Ascending aorta (tissue), 2 donors: ENCODE results near the gene PAK2. TPM values are rescaled to one million over a fixed set of nuclear protein-coding genes. Genes with fewer than 3 reads are reported as not detected.

Experiments
- DNase-seq, 2 donors: peaks; one replicate each; pipeline ENCODE4 v3.0.0-alpha.2; 2019; ENCODE audit warnings: low spot score in 2 of 2
- H3K27ac ChIP-seq, 2 donors: fragments of 200-600 bp; sonication (generic); one replicate each; pipeline ENCODE4 v1.5.1; 2016 to 2017; ENCODE audit warnings: mild to moderate bottlenecking in 1 of 2
- H3K27me3 ChIP-seq: fragments of 200-600 bp; sonication (generic); one replicate; pipeline ENCODE4 v1.5.1; 2017
- H3K36me3 ChIP-seq, 2 donors: fragments of 200-600 bp; sonication (generic); one replicate each; pipeline ENCODE4 v1.5.1; 2016
- H3K4me1 ChIP-seq, 2 donors: fragments of 200-600 bp; sonication (generic); one replicate each; pipeline ENCODE4 v1.5.1; 2016 to 2017; ENCODE audit warnings: mild to moderate bottlenecking in 1 of 2
- H3K4me3 ChIP-seq, 2 donors: fragments of 200-600 bp; sonication (generic); one replicate each; pipeline ENCODE4 v1.5.1; 2016 to 2017; ENCODE audit warnings: mild to moderate bottlenecking in 1 of 2
- H3K9me3 ChIP-seq, 2 donors: fragments of 200-600 bp; sonication (generic); one replicate each; pipeline ENCODE4 v1.5.1; 2016
- intact Hi-C: fragments of 100-400 bp; cut with DNase I; formaldehyde crosslinking; loops from one replicate; pipeline ENCODE4 v1.15.1; 2023
- total RNA-seq: library from RNA; depleted of rRNA; stranded (reverse); fragments of >200 nt; gene quantifications from one replicate; pipeline ENCODE4 v1.1.0, GENCODE V29; 2016
- TF ChIP-seq, protein P1 (sequence below), 3 experiments: fragments of 200-600 bp in 2 of 3; fragments of 450-650 bp in 1 of 3; sonication (generic) in 2 of 3; IDR thresholded peaks; one replicate each; pipeline ENCODE4 v1.5.1; 2016 to 2019; ENCODE audit warnings: antibody characterized with exemption in 3 of 3, mild to moderate bottlenecking in 1 of 3, moderate library complexity in 1 of 3

The PAK2 gene
- total RNA-seq, 1 donor from 2014 or later: 24.4 TPM

DNA sequence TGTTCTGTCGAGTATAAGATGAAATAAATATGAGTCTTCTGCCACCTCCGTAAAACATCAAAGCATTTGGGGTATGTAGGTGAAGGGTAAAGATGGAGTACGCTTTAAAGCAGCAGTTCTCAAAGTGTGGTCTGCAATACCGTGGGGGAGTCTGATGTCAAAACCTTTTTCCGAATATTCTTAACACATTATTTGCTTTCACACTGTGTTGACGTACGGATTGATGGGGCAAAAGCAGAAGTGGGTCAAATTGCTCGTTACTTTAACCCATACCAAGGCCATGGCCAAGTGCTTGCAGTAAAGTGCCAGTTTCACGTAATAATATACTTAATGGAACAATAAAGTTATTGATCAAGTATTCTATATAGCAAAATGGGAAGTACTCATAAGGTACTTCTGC lies 36.3 kb downstream of the PAK2 start:
- Histone ChIP-seq H3K9me3 (no peaks in the 10 kb centered on the region), H3K4me1 (no peaks in the 10 kb centered on the region), H3K4me3 (no peak overlapping the region), H3K27me3 (no peaks in the 10 kb centered on the region), H3K36me3 (peaks cover 0 to 3% of the 10 kb centered on the region in 2 donors), H3K27ac (no peak overlapping the region)
- no peak for DNase-seq
- intact Hi-C loops: no loop called here
- TF ChIP-seq, protein P1, sequence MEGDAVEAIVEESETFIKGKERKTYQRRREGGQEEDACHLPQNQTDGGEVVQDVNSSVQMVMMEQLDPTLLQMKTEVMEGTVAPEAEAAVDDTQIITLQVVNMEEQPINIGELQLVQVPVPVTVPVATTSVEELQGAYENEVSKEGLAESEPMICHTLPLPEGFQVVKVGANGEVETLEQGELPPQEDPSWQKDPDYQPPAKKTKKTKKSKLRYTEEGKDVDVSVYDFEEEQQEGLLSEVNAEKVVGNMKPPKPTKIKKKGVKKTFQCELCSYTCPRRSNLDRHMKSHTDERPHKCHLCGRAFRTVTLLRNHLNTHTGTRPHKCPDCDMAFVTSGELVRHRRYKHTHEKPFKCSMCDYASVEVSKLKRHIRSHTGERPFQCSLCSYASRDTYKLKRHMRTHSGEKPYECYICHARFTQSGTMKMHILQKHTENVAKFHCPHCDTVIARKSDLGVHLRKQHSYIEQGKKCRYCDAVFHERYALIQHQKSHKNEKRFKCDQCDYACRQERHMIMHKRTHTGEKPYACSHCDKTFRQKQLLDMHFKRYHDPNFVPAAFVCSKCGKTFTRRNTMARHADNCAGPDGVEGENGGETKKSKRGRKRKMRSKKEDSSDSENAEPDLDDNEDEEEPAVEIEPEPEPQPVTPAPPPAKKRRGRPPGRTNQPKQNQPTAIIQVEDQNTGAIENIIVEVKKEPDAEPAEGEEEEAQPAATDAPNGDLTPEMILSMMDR (IDR thresholded peaks at IDR 0.05): no peak

DNA sequence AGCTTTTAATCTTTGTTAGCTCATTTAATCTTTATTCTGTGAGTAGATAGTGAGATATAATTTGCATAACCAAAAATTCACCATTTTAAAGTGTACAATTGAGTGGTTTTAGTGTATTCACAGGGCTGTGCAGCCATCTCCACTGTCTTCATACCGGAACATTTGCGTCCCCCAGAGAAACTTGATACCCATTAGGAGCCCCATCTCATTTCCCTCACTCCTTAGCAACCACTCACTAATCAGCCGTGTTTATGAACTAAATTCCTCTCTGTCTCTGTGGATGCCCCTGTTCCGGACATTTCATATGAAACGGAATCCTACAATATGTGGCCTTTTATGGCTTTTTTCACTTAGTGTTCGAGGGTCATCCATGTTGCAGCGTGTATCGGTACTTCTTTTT lies 38.2 kb downstream of the PAK2 start:
- H3K4me3 ChIP-seq: no peak overlapping the region
- DNase-seq: no peak
- H3K36me3 ChIP-seq: peaks cover 0 to 4% of the 10 kb centered on the region in 2 donors
- intact Hi-C loops: no loop called here
- H3K27me3 ChIP-seq: no peaks in the 10 kb centered on the region
- TF ChIP-seq, protein P1 (IDR thresholded peaks at IDR 0.05): no peak
- no peaks in the 10 kb centered on the region for H3K4me1 ChIP-seq
- no peak overlapping the region for H3K27ac ChIP-seq
- H3K9me3 ChIP-seq: no peaks in the 10 kb centered on the region

DNA sequence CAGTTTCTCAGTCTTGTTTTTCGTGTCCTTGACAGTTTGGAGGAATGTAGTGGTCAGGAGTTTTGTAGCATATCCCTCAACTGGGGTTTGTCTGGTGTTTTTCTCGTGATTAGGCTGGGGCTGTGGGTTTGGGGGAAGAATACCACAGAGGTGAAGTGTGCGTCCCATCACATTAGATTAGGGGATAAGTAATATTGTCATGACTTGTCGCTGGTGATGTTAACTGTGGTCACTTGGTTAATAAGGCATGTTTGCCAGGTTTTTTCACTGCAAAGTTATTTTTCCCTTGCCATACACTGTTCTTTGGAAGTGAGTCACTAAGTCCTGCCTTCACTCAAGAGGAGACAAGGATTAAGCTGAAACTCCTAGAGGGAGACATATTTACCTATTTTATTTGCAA lies 39.1 kb downstream of the PAK2 start:
- H3K9me3 ChIP-seq: no peaks in the 10 kb centered on the region
- no peak overlapping the region for H3K27ac ChIP-seq
- peaks cover 9 to 13% of the 10 kb centered on the region in 2 donors for H3K36me3 ChIP-seq
- H3K4me1 ChIP-seq: no peaks in the 10 kb centered on the region
- no peaks in the 10 kb centered on the region for H3K27me3 ChIP-seq
- H3K4me3 ChIP-seq: no peak overlapping the region
- TF ChIP-seq, protein P1 (IDR thresholded peaks at IDR 0.05): no peak
- no peak for DNase-seq
- intact Hi-C loops: no loop called here

GRCh38 chr3:196782511-196782910 lies 42.9 kb downstream of the PAK2 start:
- Histone ChIP-seq H3K27me3 (no peaks in the 10 kb centered on the region), H3K4me1 (no peaks in the 10 kb centered on the region), H3K4me3 (no peak overlapping the region), H3K27ac (no peak overlapping the region), H3K9me3 (no peaks in the 10 kb centered on the region), H3K36me3 (peaks cover 12 to 26% of the 10 kb centered on the region in 2 donors)
- no peak for DNase-seq
- TF ChIP-seq, protein P1 (IDR thresholded peaks at IDR 0.05): no peak
- intact Hi-C loops: no loop called here

DNA sequence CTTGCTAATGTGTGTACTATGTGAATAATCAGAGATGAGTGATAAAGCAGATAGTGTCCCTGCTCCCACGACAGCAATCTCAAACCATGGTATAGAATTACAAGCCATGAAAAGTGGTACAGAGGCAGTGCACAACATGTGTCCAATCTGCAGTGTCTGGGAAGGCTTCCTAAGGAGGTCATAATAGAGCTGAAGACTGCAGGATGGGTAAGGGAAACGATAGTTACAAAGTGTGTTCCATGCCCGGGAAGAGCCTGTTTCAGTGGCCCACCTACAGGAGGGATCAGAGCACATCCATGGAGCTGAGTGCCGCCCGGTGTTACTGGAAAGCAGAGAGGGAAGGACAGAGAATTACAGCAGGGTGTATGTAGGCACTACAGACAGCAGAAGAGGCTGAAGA lies 48.9 kb downstream of the PAK2 start:
- no peak for DNase-seq
- Histone ChIP-seq H3K27me3 (no peaks in the 10 kb centered on the region), H3K27ac (no peak overlapping the region), H3K4me1 (no peaks in the 10 kb centered on the region), H3K9me3 (no peaks in the 10 kb centered on the region), H3K36me3 (peaks cover 6 to 15% of the 10 kb centered on the region in 2 donors), H3K4me3 (no peak overlapping the region)
- TF ChIP-seq, protein P1 (IDR thresholded peaks at IDR 0.05): no peak
- intact Hi-C loops: no loop called here

GRCh38 chr3:196789885-196790359 lies 50.3 kb downstream of the PAK2 start:
- TF ChIP-seq, protein P1 (IDR thresholded peaks at IDR 0.05): no peak
- intact Hi-C loops: no loop called here

More at GRCh38 chr3:196789885-196790359, 50.3 kb downstream of the PAK2 start:
- no peaks in the 10 kb centered on the region for H3K9me3 ChIP-seq
- no peak for DNase-seq
- H3K4me1 ChIP-seq: no peaks in the 10 kb centered on the region
- H3K36me3 ChIP-seq: peaks cover 2 to 9% of the 10 kb centered on the region in 2 donors
- H3K4me3 ChIP-seq: no peak overlapping the region
- no peaks in the 10 kb centered on the region for H3K27me3 ChIP-seq
- H3K27ac ChIP-seq: no peak overlapping the region
